GM12878 (cell line): ENCODE results near the gene PRKAR2B. TPM values are rescaled to one million over a fixed set of nuclear protein-coding genes. Genes with fewer than 3 reads are reported as not detected.

Source experiments
- ATAC-seq: fragments of 200-7000 bp; cut with Tn5 transposase; 3 replicates; pipeline ENCODE4 v1.9.1; 2020; ENCODE audit warnings: mild to moderate bottlenecking, moderate library complexity
- BruUV-seq: library from RNA; stranded (reverse); fragments of 400-500 nt; replicated peaks from 2 replicates; lab custom pipeline; 2021; lab: Mats Ljungman, UMichigan
- CTCF ChIA-PET: fragments of 300-600 bp; sonication (Branson Sonifier 250); formaldehyde crosslinking; extraction: SDS; loops from one replicate; lab custom pipeline; 2021; ENCODE audit warnings: inconsistent platforms; lab: Yijun Ruan, JAX
- POLR2A ChIA-PET: fragments of 350-600 bp; formaldehyde crosslinking; extraction: SDS; loops from one replicate; lab custom pipeline; 2021; ENCODE audit warnings: inconsistent platforms; lab: Charles Lee
- RAD21 ChIA-PET: fragments of 300-600 bp; sonication (Branson Sonifier 250); formaldehyde crosslinking; loops from one replicate; lab custom pipeline; 2023; ENCODE audit warnings: antibody characterized with exemption; ENCODE audit not compliant: unreplicated experiment; lab: Charles Lee
- SMC1A ChIA-PET: fragments of 300-600 bp; sonication (Branson Sonifier 250); formaldehyde crosslinking; loops from one replicate; lab custom pipeline; 2023; ENCODE audit not compliant: unreplicated experiment, uncharacterized antibody; lab: Charles Lee
- DNase-seq: peaks from one replicate; pipeline ENCODE4 v3.0.0-alpha.2; 2011; ENCODE audit warnings: low read depth, low spot score
- FAIRE-seq: peaks from 3 replicates; lab custom pipeline; 2011; peaks lifted over from hg19 to GRCh38; lab: Jason Lieb, UNC
- H2AFZ ChIP-seq: 2 replicates; pipeline ENCODE4 v1.6.0; 2011; ENCODE audit warnings: low read depth, low read length, control low read depth; ENCODE audit not compliant: control insufficient read depth
- H3K27ac ChIP-seq: 2 replicates; pipeline ENCODE4 v1.5.1; 2011; ENCODE audit warnings: control low read depth; ENCODE audit not compliant: control insufficient read depth, insufficient read depth
- H3K27me3 ChIP-seq, 2 experiments: replicated peaks in 1 of 2; 2 replicates each; pipeline versions ENCODE4 v1.6.0 to v1.6.1; 2011; ENCODE audit warnings: low read length in 1 of 2; ENCODE audit not compliant: control insufficient read depth in 2 of 2, insufficient read depth in 2 of 2
- H3K36me3 ChIP-seq, 2 experiments: 2 replicates each; pipeline ENCODE4 v1.5.1; 2011; ENCODE audit warnings: low read length in 1 of 2; ENCODE audit not compliant: control insufficient read depth in 2 of 2, insufficient read depth in 2 of 2
- H3K4me1 ChIP-seq: 2 replicates; pipeline ENCODE4 v1.6.1; 2011; ENCODE audit warnings: mild to moderate bottlenecking, low read length, moderate library complexity, mixed read lengths; ENCODE audit not compliant: control insufficient read depth, insufficient read depth
- H3K4me2 ChIP-seq: 2 replicates; pipeline ENCODE4 v1.6.0; 2011; ENCODE audit warnings: control low read depth; ENCODE audit not compliant: control insufficient read depth, insufficient read depth
- H3K4me3 ChIP-seq: fragments of 200-600 bp; sonication (generic); 2 replicates; pipeline ENCODE4 v1.5.1; 2016
- H3K79me2 ChIP-seq: 2 replicates; pipeline ENCODE4 v1.6.0; 2011; ENCODE audit warnings: low read length; ENCODE audit not compliant: control insufficient read depth, insufficient read depth
- H3K9ac ChIP-seq: 2 replicates; pipeline ENCODE4 v1.8.0; 2011; ENCODE audit warnings: low read length, control low read depth, mixed read lengths; ENCODE audit not compliant: control insufficient read depth, insufficient read depth
- H3K9me3 ChIP-seq: replicated peaks from 3 replicates; pipeline ENCODE4 v1.5.1; 2011; ENCODE audit warnings: mild to moderate bottlenecking, low read length; ENCODE audit not compliant: control insufficient read depth, insufficient read depth
- H4K20me1 ChIP-seq: 2 replicates; pipeline ENCODE4 v1.6.0; 2011; ENCODE audit not compliant: control insufficient read depth, insufficient read depth
- CREM ChIP-seq: IDR thresholded peaks from 2 replicates; pipeline ENCODE4 v1.6.1; 2014; ENCODE audit warnings: antibody characterized with exemption, low read depth
- E2F4 ChIP-seq: IDR thresholded peaks from 2 replicates; pipeline ENCODE4 v1.6.1; 2012; ENCODE audit warnings: low read depth, low read length, improper control_type of control experiment
- EGR1 ChIP-seq, 2 experiments: IDR thresholded peaks; 1 replicate in 1 of 2; 2 replicates in 1 of 2; pipeline ENCODE4 v1.6.1; 2011 to 2012; ENCODE audit warnings: low read depth in 2 of 2, low read length in 2 of 2, borderline replicate concordance in 1 of 2, mild to moderate bottlenecking in 1 of 2, moderate library complexity in 1 of 2
- HDAC6 ChIP-seq: fragments of 200-600 bp; sonication (generic); IDR thresholded peaks from one replicate; pipeline ENCODE4 v1.8.0; 2017; ENCODE audit warnings: antibody characterized with exemption; ENCODE audit not compliant: unreplicated experiment
- IKZF1 ChIP-seq: fragments of 450-650 bp; conservative IDR thresholded peaks from 2 replicates; pipeline ENCODE4 v1.6.1; 2017; ENCODE audit warnings: antibody characterized with exemption, mild to moderate bottlenecking
- NR2C2 ChIP-seq: IDR thresholded peaks from 2 replicates; pipeline ENCODE4 v1.6.1; 2011; ENCODE audit warnings: borderline replicate concordance, low read depth; ENCODE audit not compliant: control insufficient read depth, insufficient read length
- RCOR1 ChIP-seq: conservative IDR thresholded peaks from 2 replicates; pipeline ENCODE4 v1.6.1; 2012; ENCODE audit warnings: low read depth, low read length, improper control_type of control experiment
- RUNX3 ChIP-seq: IDR thresholded peaks from 2 replicates; pipeline ENCODE4 v1.6.1; 2012; ENCODE audit warnings: low read length, inconsistent platforms
- STAT1 ChIP-seq: fragments of 450-650 bp; conservative IDR thresholded peaks from 2 replicates; pipeline ENCODE4 v1.6.1; 2014; ENCODE audit warnings: antibody characterized with exemption, mild to moderate bottlenecking
- SUPT20H ChIP-seq: IDR thresholded peaks from 2 replicates; pipeline ENCODE4 v1.6.1; 2011; ENCODE audit warnings: low read depth, mild to moderate bottlenecking, low read length, moderate library complexity, borderline replicate concordance; ENCODE audit not compliant: control insufficient read depth
- ZBED1 ChIP-seq: IDR thresholded peaks from 2 replicates; pipeline ENCODE4 v1.6.1; 2016; ENCODE audit warnings: borderline replicate concordance
- ZNF217 ChIP-seq: fragments of 450-650 bp; IDR thresholded peaks from 2 replicates; pipeline ENCODE4 v1.6.1; 2017; ENCODE audit warnings: antibody characterized with exemption, mild to moderate bottlenecking
- ZSCAN29 ChIP-seq: fragments of 450-650 bp; IDR thresholded peaks from 2 replicates; pipeline ENCODE4 v1.6.1; 2017; ENCODE audit warnings: mild to moderate bottlenecking, moderate library complexity
- WGBS: methylation state at CpG from one replicate; pipeline ENCODE4 v1.1.6; 2016; ENCODE audit warnings: low lambda C conversion rate; ENCODE audit not compliant: insufficient replicate concordance, insufficient coverage; ENCODE audit errors: missing lambda C conversion rate; 5-methylcytosine and 5-hydroxymethylcytosine counted together
- in situ Hi-C: fragments of 300-500 bp; cut with MboI; formaldehyde crosslinking; loops from 9 replicates; pipeline ENCODE4 v1.14.3; 2018; ENCODE audit warnings: mixed read lengths
- intact Hi-C: fragments of 100-400 bp; cut with micrococcal nuclease; formaldehyde crosslinking; loops from one replicate; pipeline ENCODE4 v1.14.2; 2022; ENCODE audit not compliant: unreplicated experiment
- polyA plus RNA-seq, 11 experiments: library from polyadenylated mRNA; depleted of rRNA in 4 of 11; unstranded in 6 of 11; stranded (reverse) in 5 of 11; fragments of >200 nt; fragmentation: Nextera tagmentation in 4 of 11; fragmentation: Illumina TruSeq in 1 of 11; extraction: Ambion mirVana in 4 of 11; extraction: Trizol in 1 of 11; gene quantifications; 1 replicate in 1 of 11; 2 replicates in 10 of 11; pipeline versions ENCODE4 v1.2.1 to v1.2.3, GENCODE V29; 2011 to 2016; ENCODE audit warnings: inconsistent platforms in 2 of 11, missing spikeins in 2 of 11, low read depth in 1 of 11
- total RNA-seq, 4 experiments: library from RNA; depleted of rRNA in 3 of 4; stranded (reverse); fragments of >200 nt in 3 of 4; fragmentation: Illumina TruSeq in 1 of 4; extraction: Trizol in 1 of 4; gene quantifications; 2 replicates each; pipeline versions ENCODE4 v1.2.1 to v1.2.3, GENCODE V29; 2013 to 2021
- TF ChIP-seq, protein P1 (sequence below): fragments of 450-650 bp; formaldehyde crosslinking; IDR thresholded peaks from 2 replicates; pipeline ENCODE4 v1.4.0; 2020; ENCODE audit warnings: mild to moderate bottlenecking, moderate library complexity
- TF ChIP-seq, protein P2 (sequence below): fragments of 450-650 bp; IDR thresholded peaks from 2 replicates; pipeline ENCODE4 v1.6.1; 2017; ENCODE audit warnings: low read depth, mild to moderate bottlenecking, moderate library complexity

The PRKAR2B gene
- total and polyA plus RNA-seq, 10 of the 15 experiments (the other 5 are each of a cell fraction or from before 2014, with no cell fraction given) = 0.01 to 0.18 (median 0.04) TPM; not detected in 4

- Histone ChIP-seq H3K4me1 (no peaks in the 10 kb centered on the region), H3K4me3 (no peak overlapping the region), H3K36me3 (no peaks in the 10 kb centered on the region), H3K27me3 (no peaks in the 10 kb centered on the region), H2AFZ (no peak overlapping the region), H4K20me1 (no peaks in the 10 kb centered on the region), H3K9me3 (no peaks in the 10 kb centered on the region), H3K9ac (no peak overlapping the region), H3K4me2 (no peak overlapping the region), H3K79me2 (no peaks in the 10 kb centered on the region), H3K27ac (no peak overlapping the region)
- ChIA-PET RAD21 (no interaction called here), SMC1A (no interaction called here), POLR2A (no interaction called here), CTCF (interaction anchor here (0.7 kb wide), 1 partner anchor 85 kb away, joined by 3 read pairs; no protein-coding TSS in a partner anchor)
- FAIRE-seq (no peak), DNase-seq (no peak), ATAC-seq (no peak)
- no TSS peak for BruUV-seq
- intact Hi-C loops (no loop called here), in situ Hi-C loops (no loop called here)
- WGBS = 37% methylated on average over 6 of the region's 6 CpGs
- TF ChIP-seq, protein P1, sequence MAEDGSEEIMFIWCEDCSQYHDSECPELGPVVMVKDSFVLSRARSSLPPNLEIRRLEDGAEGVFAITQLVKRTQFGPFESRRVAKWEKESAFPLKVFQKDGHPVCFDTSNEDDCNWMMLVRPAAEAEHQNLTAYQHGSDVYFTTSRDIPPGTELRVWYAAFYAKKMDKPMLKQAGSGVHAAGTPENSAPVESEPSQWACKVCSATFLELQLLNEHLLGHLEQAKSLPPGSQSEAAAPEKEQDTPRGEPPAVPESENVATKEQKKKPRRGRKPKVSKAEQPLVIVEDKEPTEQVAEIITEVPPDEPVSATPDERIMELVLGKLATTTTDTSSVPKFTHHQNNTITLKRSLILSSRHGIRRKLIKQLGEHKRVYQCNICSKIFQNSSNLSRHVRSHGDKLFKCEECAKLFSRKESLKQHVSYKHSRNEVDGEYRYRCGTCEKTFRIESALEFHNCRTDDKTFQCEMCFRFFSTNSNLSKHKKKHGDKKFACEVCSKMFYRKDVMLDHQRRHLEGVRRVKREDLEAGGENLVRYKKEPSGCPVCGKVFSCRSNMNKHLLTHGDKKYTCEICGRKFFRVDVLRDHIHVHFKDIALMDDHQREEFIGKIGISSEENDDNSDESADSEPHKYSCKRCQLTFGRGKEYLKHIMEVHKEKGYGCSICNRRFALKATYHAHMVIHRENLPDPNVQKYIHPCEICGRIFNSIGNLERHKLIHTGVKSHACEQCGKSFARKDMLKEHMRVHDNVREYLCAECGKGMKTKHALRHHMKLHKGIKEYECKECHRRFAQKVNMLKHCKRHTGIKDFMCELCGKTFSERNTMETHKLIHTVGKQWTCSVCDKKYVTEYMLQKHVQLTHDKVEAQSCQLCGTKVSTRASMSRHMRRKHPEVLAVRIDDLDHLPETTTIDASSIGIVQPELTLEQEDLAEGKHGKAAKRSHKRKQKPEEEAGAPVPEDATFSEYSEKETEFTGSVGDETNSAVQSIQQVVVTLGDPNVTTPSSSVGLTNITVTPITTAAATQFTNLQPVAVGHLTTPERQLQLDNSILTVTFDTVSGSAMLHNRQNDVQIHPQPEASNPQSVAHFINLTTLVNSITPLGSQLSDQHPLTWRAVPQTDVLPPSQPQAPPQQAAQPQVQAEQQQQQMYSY = no peak
- TF ChIP-seq ZSCAN29 (no peak), ZNF217 (no peak), STAT1 (no peak), EGR1 (IDR thresholded peaks at IDR 0.05; ENCODE audit: borderline replicate concordance in 1 of 2, low read depth in 2 of 2, low read length in 2 of 2) (no peak), SUPT20H (no peak), HDAC6 (no peak), RCOR1 (no peak), NR2C2 (no peak), E2F4 (no peak), RUNX3 (no peak), CREM (no peak), ZBED1 (no peak), IKZF1 (no peak)
- TF ChIP-seq, protein P2, sequence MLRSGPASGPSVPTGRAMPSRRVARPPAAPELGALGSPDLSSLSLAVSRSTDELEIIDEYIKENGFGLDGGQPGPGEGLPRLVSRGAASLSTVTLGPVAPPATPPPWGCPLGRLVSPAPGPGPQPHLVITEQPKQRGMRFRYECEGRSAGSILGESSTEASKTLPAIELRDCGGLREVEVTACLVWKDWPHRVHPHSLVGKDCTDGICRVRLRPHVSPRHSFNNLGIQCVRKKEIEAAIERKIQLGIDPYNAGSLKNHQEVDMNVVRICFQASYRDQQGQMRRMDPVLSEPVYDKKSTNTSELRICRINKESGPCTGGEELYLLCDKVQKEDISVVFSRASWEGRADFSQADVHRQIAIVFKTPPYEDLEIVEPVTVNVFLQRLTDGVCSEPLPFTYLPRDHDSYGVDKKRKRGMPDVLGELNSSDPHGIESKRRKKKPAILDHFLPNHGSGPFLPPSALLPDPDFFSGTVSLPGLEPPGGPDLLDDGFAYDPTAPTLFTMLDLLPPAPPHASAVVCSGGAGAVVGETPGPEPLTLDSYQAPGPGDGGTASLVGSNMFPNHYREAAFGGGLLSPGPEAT = no peak
Measured at GRCh38 chr7:107075863-107076574, 31.5 kb downstream of the PRKAR2B start.
